Measurements from ENCODE around the gene ZNF782. TPM values are rescaled to one million over a fixed set of nuclear protein-coding genes. Genes with fewer than 3 reads are reported as not detected.

ZNF782 gene
- total RNA-seq = 27.2 TPM

GRCh38 chr9:96853781-96854650 is at the start of gene ZNF782:
ZNF782 (minus strand) TSS chr9:96854514; CDS start chr9:96851961, 2,553 bp downstream.

Other genes with a start within 250 kb of the ZNF782 start
- gene CDC14B, start 234.7 kb downstream of the ZNF782 start, total RNA-seq = 41.3 TPM
- gene PRXL2C, start 199.2 kb downstream of the ZNF782 start, total RNA-seq = 13.4 TPM
- 49.1 TPM for gene ZNF510, start 76.4 kb downstream of the ZNF782 start, total RNA-seq
- not detected for gene NUTM2G, start 74.3 kb upstream of the ZNF782 start, total RNA-seq
- 0.46 TPM for gene CTSV, start 184.6 kb upstream of the ZNF782 start, total RNA-seq

Data from diencephalon (tissue), 1 donor.